ENCODE data around the gene OR51B2.
"Not testable (repeated sequence)": the region's sequence is repeated elsewhere in the genome, so short reads cannot be mapped to it uniquely, and the experiment has no call there.

OR51B2 gene

DNA sequence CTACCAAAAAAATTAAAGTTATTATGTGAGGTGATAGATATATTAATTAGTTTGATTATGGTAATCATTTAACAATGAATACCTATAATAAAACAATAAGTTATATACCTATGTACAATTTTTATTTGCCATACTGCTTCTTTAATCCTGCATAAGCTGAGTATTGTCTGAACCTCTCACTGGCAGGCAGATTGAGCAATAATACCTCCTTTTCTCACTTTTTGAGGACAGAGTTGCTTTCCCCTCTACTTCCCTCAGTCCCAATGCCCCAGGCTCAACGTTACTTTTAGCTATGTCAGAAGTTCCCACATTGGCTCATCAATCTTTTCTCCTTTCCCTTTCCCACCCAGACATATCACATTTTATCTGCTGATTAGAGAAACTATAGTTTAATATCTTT lies 25.5 kb upstream of the OR51B2 start:
- in situ Hi-C loops (cut with HindIII; ENCODE audit: low pct_ligation_motif_present, low sequenced_read_pairs), result no loop called here
- H3K27ac ChIP-seq, result no peak overlapping the region

DNA sequence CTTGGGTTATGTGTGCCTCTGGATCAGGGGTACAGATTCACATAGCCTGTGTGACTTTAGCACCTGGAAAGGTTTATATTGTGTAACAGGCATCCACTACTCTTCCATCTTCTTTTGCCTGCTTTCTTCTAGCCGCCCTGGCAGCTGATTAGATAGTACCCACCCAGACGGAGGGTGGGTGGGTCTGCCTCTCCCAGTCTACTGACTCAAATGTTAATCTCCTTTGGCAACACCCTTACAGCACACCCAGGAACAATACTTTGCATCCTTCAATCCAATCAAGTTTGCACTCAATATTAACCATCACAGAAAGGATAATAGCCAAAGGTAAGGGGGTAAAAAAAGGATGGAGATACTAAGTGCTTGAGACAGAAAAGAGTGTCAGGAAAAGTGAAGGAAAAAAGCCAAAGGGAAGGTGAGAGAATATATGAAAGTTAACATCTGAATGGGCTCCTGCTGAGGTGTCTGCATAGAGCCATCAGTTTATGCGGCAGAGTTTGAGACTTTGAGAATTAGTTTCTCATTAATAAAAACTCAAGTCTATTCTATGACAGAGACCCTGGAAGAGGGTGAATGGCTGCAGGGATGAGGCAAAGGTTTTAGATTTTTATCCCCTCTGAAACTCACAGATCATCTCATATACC lies 24.6 kb upstream of the OR51B2 start:
- in situ Hi-C loops (cut with HindIII; ENCODE audit: low pct_ligation_motif_present, low sequenced_read_pairs), result no loop called here
- Histone ChIP-seq H3K27me3 (replicated peaks) (no peaks in the 10 kb centered on the region), H3K27ac (no peak overlapping the region), H3K4me3 (ENCODE audit: low read depth, low read length) (no peak overlapping the region), H3K36me3 (replicated peaks) (no peaks in the 10 kb centered on the region)
- no peak for DNase-seq
- TF ChIP-seq, protein P1, sequence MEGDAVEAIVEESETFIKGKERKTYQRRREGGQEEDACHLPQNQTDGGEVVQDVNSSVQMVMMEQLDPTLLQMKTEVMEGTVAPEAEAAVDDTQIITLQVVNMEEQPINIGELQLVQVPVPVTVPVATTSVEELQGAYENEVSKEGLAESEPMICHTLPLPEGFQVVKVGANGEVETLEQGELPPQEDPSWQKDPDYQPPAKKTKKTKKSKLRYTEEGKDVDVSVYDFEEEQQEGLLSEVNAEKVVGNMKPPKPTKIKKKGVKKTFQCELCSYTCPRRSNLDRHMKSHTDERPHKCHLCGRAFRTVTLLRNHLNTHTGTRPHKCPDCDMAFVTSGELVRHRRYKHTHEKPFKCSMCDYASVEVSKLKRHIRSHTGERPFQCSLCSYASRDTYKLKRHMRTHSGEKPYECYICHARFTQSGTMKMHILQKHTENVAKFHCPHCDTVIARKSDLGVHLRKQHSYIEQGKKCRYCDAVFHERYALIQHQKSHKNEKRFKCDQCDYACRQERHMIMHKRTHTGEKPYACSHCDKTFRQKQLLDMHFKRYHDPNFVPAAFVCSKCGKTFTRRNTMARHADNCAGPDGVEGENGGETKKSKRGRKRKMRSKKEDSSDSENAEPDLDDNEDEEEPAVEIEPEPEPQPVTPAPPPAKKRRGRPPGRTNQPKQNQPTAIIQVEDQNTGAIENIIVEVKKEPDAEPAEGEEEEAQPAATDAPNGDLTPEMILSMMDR (IDR thresholded peaks at IDR 0.05; ENCODE audit: low read depth, low read length, missing control alignments), result no peak

More for the DNA sequence above, 25.5 kb upstream of the OR51B2 start:
- no peak for DNase-seq
- H3K36me3 ChIP-seq (replicated peaks), result no peaks in the 10 kb centered on the region
- no peak overlapping the region for H3K4me3 ChIP-seq (ENCODE audit: low read depth, low read length)
- H3K27me3 ChIP-seq (replicated peaks), result no peaks in the 10 kb centered on the region
- TF ChIP-seq, protein P1 (IDR thresholded peaks at IDR 0.05; ENCODE audit: low read depth, low read length, missing control alignments), result no peak

DNA sequence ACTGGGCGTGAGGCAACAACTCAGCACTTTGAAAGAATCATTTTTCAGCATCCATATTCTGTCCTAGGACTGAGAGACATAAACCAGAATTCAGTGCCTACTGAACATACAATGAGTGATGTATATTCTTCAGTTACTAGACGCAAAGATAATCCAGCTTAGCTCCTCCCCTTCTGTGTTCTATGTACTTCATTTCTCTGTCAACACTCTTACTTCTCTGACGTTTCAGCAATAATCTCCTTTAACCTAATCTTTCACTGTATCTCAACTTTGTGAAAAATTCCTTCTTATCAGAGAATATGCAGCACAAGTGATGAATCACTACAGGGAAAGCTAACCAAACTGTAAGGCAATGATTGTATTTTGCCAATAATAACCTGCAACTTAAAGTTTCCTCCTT lies 21.7 kb upstream of the OR51B2 start:
- Histone ChIP-seq H3K27ac (peak overlapping the region; percentile 78), H3K36me3 (replicated peaks) (no peaks in the 10 kb centered on the region), H3K27me3 (replicated peaks) (no peaks in the 10 kb centered on the region), H3K4me3 (ENCODE audit: low read depth, low read length) (no peak overlapping the region)
- in situ Hi-C loops (cut with HindIII; ENCODE audit: low pct_ligation_motif_present, low sequenced_read_pairs), result no loop called here
- TF ChIP-seq, protein P1 (IDR thresholded peaks at IDR 0.05; ENCODE audit: low read depth, low read length, missing control alignments), result no peak
- DNase-seq, result peak; percentile 74

DNA sequence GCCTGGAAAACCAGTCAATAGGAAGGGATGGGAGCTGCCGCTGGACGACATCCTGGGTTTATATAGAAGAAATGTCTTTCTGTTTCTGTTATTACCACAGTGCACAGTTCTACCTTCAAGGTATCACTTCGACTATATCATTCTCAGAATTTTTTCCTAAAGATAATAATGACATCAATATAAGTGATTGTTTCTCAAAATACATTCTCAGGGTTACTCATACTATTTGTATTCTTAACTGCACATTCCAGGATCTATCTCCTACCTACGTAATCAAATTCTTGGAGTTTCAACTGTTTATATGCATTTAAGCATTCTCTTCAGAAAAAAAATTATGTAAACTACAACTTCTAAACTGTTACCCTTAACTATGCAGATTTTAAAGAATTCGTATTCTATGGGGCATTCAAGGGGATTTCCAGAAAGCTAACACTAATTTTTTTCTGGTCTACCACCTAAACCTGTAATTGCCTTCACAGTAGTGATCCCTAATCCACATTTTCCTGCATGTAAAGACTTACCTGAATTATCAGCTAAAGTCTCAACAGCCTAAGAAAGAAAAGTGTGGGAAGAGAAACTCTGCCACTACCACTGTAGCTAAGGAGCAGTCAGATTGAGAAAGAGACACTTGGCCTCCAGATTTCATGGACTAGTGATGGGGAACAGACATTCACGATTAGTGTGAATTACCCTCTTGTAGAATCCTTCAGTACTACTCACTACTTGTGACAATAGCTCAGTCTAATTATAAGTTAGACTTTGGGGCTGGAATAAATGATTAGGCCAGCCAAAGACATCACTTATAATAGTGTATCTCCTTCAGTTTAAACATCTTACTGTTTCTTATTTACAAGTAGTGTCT lies 19.6 kb upstream of the OR51B2 start, which contains the start of gene OR51B5:
OR51B5 (minus strand) TSS at position 51 of the 862 bp plus-strand sequence; CDS start at position 51, 0 bp downstream.
- in situ Hi-C loops (cut with HindIII; ENCODE audit: low pct_ligation_motif_present, low sequenced_read_pairs), result no loop called here
- Histone ChIP-seq H3K27me3 (replicated peaks) (no peaks in the 10 kb centered on the region), H3K27ac (peak within 1 kb of the TSS; percentile 78), H3K4me3 (ENCODE audit: low read depth, low read length) (no peak within 1 kb of the TSS), H3K36me3 (replicated peaks) (no peaks in the 10 kb centered on the region)
- no peak for DNase-seq
- TF ChIP-seq, protein P1 (IDR thresholded peaks at IDR 0.05; ENCODE audit: low read depth, low read length, missing control alignments), result no peak

DNA sequence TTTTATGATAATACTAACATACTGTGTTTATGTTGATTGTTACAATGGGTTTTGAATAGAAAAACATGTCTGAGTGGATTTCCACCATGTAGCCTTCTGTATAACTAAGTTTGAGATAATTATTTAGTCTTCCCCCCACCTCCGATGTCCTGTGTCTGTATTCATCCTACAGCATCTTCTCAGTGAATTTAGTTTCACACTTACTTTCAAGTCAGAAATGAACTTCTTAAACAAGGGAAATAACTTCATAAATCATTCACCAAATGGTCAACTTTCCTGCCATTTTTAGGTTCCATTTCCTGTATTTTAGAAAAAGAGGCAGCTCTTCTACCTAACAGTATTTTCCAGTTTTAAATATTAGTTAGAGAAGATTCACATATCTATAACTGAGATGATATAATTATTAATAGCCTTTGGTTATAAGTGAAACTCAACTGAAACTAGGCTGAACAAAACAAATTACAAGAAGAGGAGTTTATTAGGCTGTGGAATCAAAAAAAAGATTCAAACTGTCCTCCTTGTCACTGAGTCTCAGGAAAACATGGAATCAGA lies 15.8 kb upstream of the OR51B2 start:
- DNase-seq, result no peak
- TF ChIP-seq, protein P1 (IDR thresholded peaks at IDR 0.05; ENCODE audit: low read depth, low read length, missing control alignments), result no peak
- H3K27me3 ChIP-seq (replicated peaks), result no peaks in the 10 kb centered on the region
- H3K27ac ChIP-seq, result no peak overlapping the region
- in situ Hi-C loops (cut with HindIII; ENCODE audit: low pct_ligation_motif_present, low sequenced_read_pairs), result no loop called here
- no peak overlapping the region for H3K4me3 ChIP-seq (ENCODE audit: low read depth, low read length)
- no peaks in the 10 kb centered on the region for H3K36me3 ChIP-seq (replicated peaks)

DNA sequence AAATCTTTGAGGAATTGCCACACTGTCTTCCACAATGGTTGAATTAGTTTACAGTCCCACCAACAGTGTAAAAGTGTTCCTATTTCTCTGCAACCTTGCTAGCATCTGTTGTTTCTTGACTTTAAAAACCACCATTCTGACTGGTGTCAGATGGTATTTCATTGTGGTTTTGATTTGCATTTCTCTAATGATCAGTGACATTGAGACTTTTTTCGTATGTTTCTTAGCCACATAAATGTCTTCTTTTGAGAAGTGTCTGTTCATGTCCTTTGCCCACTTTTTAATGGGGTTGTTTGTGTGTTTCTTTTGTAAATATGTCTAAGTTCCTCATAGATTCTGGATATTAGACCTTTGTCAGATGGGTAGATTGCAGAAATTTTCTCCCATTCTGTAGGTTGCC lies 13.2 kb upstream of the OR51B2 start:
- H3K27me3 ChIP-seq (replicated peaks); H3K4me3 ChIP-seq (ENCODE audit: low read depth, low read length); H3K36me3 ChIP-seq (replicated peaks); DNase-seq; H3K27ac ChIP-seq; in situ Hi-C loops (cut with HindIII; ENCODE audit: low pct_ligation_motif_present, low sequenced_read_pairs): not testable (repeated sequence)
